HCT116 (cell line): ENCODE data around the gene ADAP2. TPM values are rescaled to one million over a fixed set of nuclear protein-coding genes. Genes with fewer than 3 reads are reported as not detected.

ENCODE experiments used
- ATAC-seq: fragments of 200-7000 bp; cut with Tn5 transposase; 2 replicates; pipeline ENCODE4 v1.9.1; 2020; ENCODE audit warnings: mild to moderate bottlenecking, moderate library complexity
- BruUV-seq: library from RNA; stranded (reverse); fragments of 400-500 nt; replicated peaks from 2 replicates; lab custom pipeline; 2021; lab: Mats Ljungman, UMichigan
- CTCF ChIA-PET: fragments of 300-600 bp; sonication (Branson Sonifier 250); formaldehyde crosslinking; loops from one replicate; lab custom pipeline; 2021; ENCODE audit warnings: antibody characterized with exemption; lab: Charles Lee
- POLR2A ChIA-PET: fragments of 300-600, 350-600 bp; sonication (Branson Sonifier 250); formaldehyde crosslinking; loops from one replicate; lab custom pipeline; 2021; ENCODE audit warnings: antibody characterized with exemption; lab: Charles Lee
- RAD21 ChIA-PET, 2 experiments: fragments of 300-600 bp; sonication (Branson Sonifier 250); formaldehyde crosslinking; loops; one replicate each; lab custom pipeline; 2023; ENCODE audit warnings: low total read pairs in 2 of 2; ENCODE audit not compliant: uncharacterized antibody in 2 of 2, unreplicated experiment in 2 of 2, low non-redundant PET in 1 of 2; lab: Charles Lee
- DNase-seq: peaks from one replicate; pipeline ENCODE4 v3.0.0-alpha.2; 2010; ENCODE audit warnings: low read depth, low spot score
- H2AFZ ChIP-seq: fragments of 200-600 bp; shearing (Covaris generic), sonication (generic); 2 replicates; pipeline ENCODE4 v1.6.1; 2017; ENCODE audit warnings: low read depth, mixed run types, mixed read lengths, antibody characterized with exemption, low read length; ENCODE audit not compliant: poor library complexity, severe bottlenecking
- H3K27ac ChIP-seq: 2 replicates; pipeline ENCODE4 v1.5.1; 2012; ENCODE audit warnings: low read depth, low read length
- H3K27me3 ChIP-seq: fragments of 200-600 bp; sonication (generic); 2 replicates; pipeline ENCODE4 v1.6.1; 2016; ENCODE audit warnings: mixed run types, low read length, mixed read lengths; ENCODE audit not compliant: insufficient read depth
- H3K36me3 ChIP-seq, 2 experiments: fragments of 200-500 bp in 1 of 2; fragments of 200-600 bp in 1 of 2; sonication (Bioruptor generic) in 1 of 2; sonication (generic) in 1 of 2; 2 replicates each; pipeline versions ENCODE4 v1.5.1 to v1.6.1; 2014 to 2016; ENCODE audit warnings: low read length in 2 of 2, inconsistent platforms in 1 of 2, mixed read lengths in 1 of 2, mixed run types in 1 of 2; ENCODE audit not compliant: insufficient read depth in 2 of 2, control insufficient read depth in 1 of 2
- H3K4me1 ChIP-seq, 2 experiments: fragments of 200-600 bp in 1 of 2; sonication (generic) in 1 of 2; 2 replicates each; pipeline versions ENCODE4 v1.5.1 to v1.6.1; 2012 to 2017; ENCODE audit warnings: low read length in 2 of 2, inconsistent platforms in 1 of 2, mild to moderate bottlenecking in 1 of 2, mixed read lengths in 1 of 2, mixed run types in 1 of 2, moderate library complexity in 1 of 2; ENCODE audit not compliant: insufficient read depth in 2 of 2, control insufficient read depth in 1 of 2
- H3K4me2 ChIP-seq: fragments of 200-600 bp; sonication (generic); 2 replicates; pipeline ENCODE4 v1.6.1; 2017; ENCODE audit warnings: mixed run types, low read length, mixed read lengths
- H3K4me3 ChIP-seq, 2 experiments: fragments of 200-600 bp in 1 of 2; sonication (generic) in 1 of 2; replicated peaks in 1 of 2; 2 replicates each; pipeline ENCODE4 v1.5.1; 2011 to 2016; ENCODE audit warnings: low read length in 2 of 2, control low read depth in 1 of 2, low read depth in 1 of 2, mild to moderate bottlenecking in 1 of 2, mixed read lengths in 1 of 2, mixed run types in 1 of 2
- H3K79me2 ChIP-seq: fragments of 200-600 bp; sonication (generic); 2 replicates; pipeline ENCODE4 v1.6.1; 2017; ENCODE audit warnings: mild to moderate bottlenecking, mixed run types, low read length, moderate library complexity, mixed read lengths; ENCODE audit not compliant: insufficient read depth
- H3K9ac ChIP-seq: fragments of 200-600 bp; sonication (generic); 2 replicates; pipeline ENCODE4 v1.6.1; 2016; ENCODE audit warnings: low read length, mixed read lengths
- H3K9me2 ChIP-seq: fragments of 200-600 bp; sonication (generic), shearing (Covaris generic); 2 replicates; pipeline ENCODE4 v1.6.1; 2017; ENCODE audit warnings: mixed run types, mild to moderate bottlenecking, moderate library complexity; ENCODE audit not compliant: insufficient read depth
- H3K9me3 ChIP-seq, 2 experiments: fragments of 200-500 bp in 1 of 2; fragments of 200-600 bp in 1 of 2; sonication (Bioruptor generic) in 1 of 2; sonication (generic) in 1 of 2; 2 replicates each; pipeline ENCODE4 v1.6.1; 2014 to 2017; ENCODE audit warnings: low read length in 2 of 2, mixed read lengths in 2 of 2, inconsistent platforms in 1 of 2, low read depth in 1 of 2, mild to moderate bottlenecking in 1 of 2, mixed run types in 1 of 2, moderate library complexity in 1 of 2; ENCODE audit not compliant: control insufficient read depth in 1 of 2, insufficient read depth in 1 of 2
- H4K20me1 ChIP-seq: fragments of 200-600 bp; sonication (generic), shearing (Covaris generic); 2 replicates; pipeline ENCODE4 v1.6.1; 2017; ENCODE audit warnings: mixed run types, mild to moderate bottlenecking, moderate library complexity; ENCODE audit not compliant: insufficient read depth
- CBX3 ChIP-seq: IDR thresholded peaks from 2 replicates; pipeline ENCODE4 v1.6.1; 2012; ENCODE audit warnings: low read depth
- CEBPB ChIP-seq: IDR thresholded peaks from 2 replicates; pipeline ENCODE4 v1.6.1; 2012; ENCODE audit warnings: low read depth
- CTCF ChIP-seq, 3 experiments: fragments of 200-600 bp in 1 of 3; sonication (generic) in 1 of 3; IDR thresholded peaks in 2 of 3; conservative IDR thresholded peaks in 1 of 3; 2 replicates each; pipeline ENCODE4 v1.5.1; 2012 to 2017; ENCODE audit warnings: low read depth in 2 of 3, low read length in 2 of 3, antibody characterized with exemption in 1 of 3, borderline replicate concordance in 1 of 3, control low read depth in 1 of 3, mild to moderate bottlenecking in 1 of 3, mixed read lengths in 1 of 3, mixed run types in 1 of 3, moderate library complexity in 1 of 3; ENCODE audit not compliant: insufficient read depth in 1 of 3
- EGR1 ChIP-seq: IDR thresholded peaks from 2 replicates; pipeline ENCODE4 v1.6.1; 2012; ENCODE audit warnings: low read depth
- ELF1 ChIP-seq: IDR thresholded peaks from 2 replicates; pipeline ENCODE4 v1.6.1; 2012; ENCODE audit warnings: low read depth, borderline replicate concordance
- EZH2phosphoT487 ChIP-seq: fragments of 200-600 bp; IDR thresholded peaks from 2 replicates; pipeline ENCODE4 v1.6.1; 2018; ENCODE audit warnings: antibody characterized with exemption, borderline replicate concordance
- FOSL1 ChIP-seq: IDR thresholded peaks from 2 replicates; pipeline ENCODE4 v1.6.1; 2012; ENCODE audit warnings: low read depth
- JUND ChIP-seq: IDR thresholded peaks from 2 replicates; pipeline ENCODE4 v1.6.1; 2012
- MAX ChIP-seq: IDR thresholded peaks from 2 replicates; pipeline ENCODE4 v1.6.1; 2012
- SIN3A ChIP-seq: IDR thresholded peaks from 2 replicates; pipeline ENCODE4 v1.6.1; 2012; ENCODE audit warnings: low read depth
- SP1 ChIP-seq: IDR thresholded peaks from 2 replicates; pipeline ENCODE4 v1.6.1; 2012; ENCODE audit warnings: low read depth
- intact Hi-C: fragments of 100-400 bp; cut with micrococcal nuclease; formaldehyde crosslinking; loops from 2 replicates; pipeline ENCODE4 v1.10.0; 2022
- total RNA-seq: library from RNA; stranded (reverse); gene quantifications from one replicate; pipeline ENCODE4 v1.2.1, GENCODE V29; 2021; ENCODE audit not compliant: unreplicated experiment

The ADAP2 gene
- total RNA-seq, 1 experiment from 2014 or later: 17.2 TPM

- DNase-seq (no peak), ATAC-seq (no peak)
- POLR2A ChIA-PET: no interaction called here
- no peak overlapping the region for H3K4me3 ChIP-seq
- intact Hi-C loops: no loop called here
- CTCF ChIA-PET: no interaction called here
- H3K79me2 ChIP-seq: no peaks in the 10 kb centered on the region
- no TSS peak for BruUV-seq
- H3K4me1 ChIP-seq: no peaks in the 10 kb centered on the region; a peak in 1 of 4 replicates
- H3K9me2 ChIP-seq: no peaks in the 10 kb centered on the region
- H3K27ac ChIP-seq: no peak overlapping the region
- H4K20me1 ChIP-seq: no peaks in the 10 kb centered on the region
- no peaks in the 10 kb centered on the region for H3K9me3 ChIP-seq
- H3K27me3 ChIP-seq: no peaks in the 10 kb centered on the region
- H2AFZ ChIP-seq: no peak overlapping the region
- RAD21 ChIA-PET: no interaction called here
- H3K9ac ChIP-seq: no peak overlapping the region
- TF ChIP-seq FOSL1: no peak
- TF ChIP-seq CEBPB: no peak
- TF ChIP-seq JUND: no peak
- TF ChIP-seq SIN3A: no peak
- no peak for TF ChIP-seq CBX3
- TF ChIP-seq MAX: no peak
- TF ChIP-seq ELF1: no peak
- no peak for TF ChIP-seq SP1
- TF ChIP-seq EZH2phosphoT487: no peak
- TF ChIP-seq CTCF (IDR thresholded peaks at IDR 0.05 in 2 of 3, conservative IDR thresholded peaks at IDR 0.05 in 1 of 3; ENCODE audit: borderline replicate concordance in 1 of 3, insufficient read depth in 1 of 3, low read depth in 2 of 3, low read length in 2 of 3): no peak
- no peak for TF ChIP-seq EGR1
- H3K4me2 ChIP-seq: no peak overlapping the region
- 0 out of 4 replicates have a peak, but pooled peaks cover 2 to 4% of the 10 kb centered on the region in 2 experiments for H3K36me3 ChIP-seq
Observed at GRCh38 chr17:30952638-30953393, 31.1 kb downstream of the ADAP2 start.
